Lower lobe of right lung (tissue), 2 donors: ENCODE measurements around the gene KIRREL1. TPM values are rescaled to one million over a fixed set of nuclear protein-coding genes. Genes with fewer than 3 reads are reported as not detected.

Experiments
- ATAC-seq, 2 donors: fragments of 200-7000 bp; cut with Tn5 transposase; one replicate each; pipeline ENCODE4 v1.9.1; 2020 to 2022; ENCODE audit warnings: mild to moderate bottlenecking in 2 of 2, moderate library complexity in 2 of 2
- DNase-seq: peaks from one replicate; pipeline ENCODE4 v3.0.0-alpha.2; 2020
- H3K27ac ChIP-seq: fragments of 200-600 bp; one replicate; pipeline ENCODE4 v1.8.0; 2022
- H3K27me3 ChIP-seq: fragments of 200-600 bp; one replicate; pipeline ENCODE4 v1.8.0; 2022; ENCODE audit warnings: low read depth
- H3K36me3 ChIP-seq: fragments of 200-600 bp; one replicate; pipeline ENCODE4 v1.8.0; 2022; ENCODE audit warnings: mild to moderate bottlenecking
- H3K4me1 ChIP-seq: fragments of 200-600 bp; one replicate; pipeline ENCODE4 v1.8.0; 2022
- H3K4me3 ChIP-seq: fragments of 200-600 bp; one replicate; pipeline ENCODE4 v1.8.0; 2022; ENCODE audit warnings: mild to moderate bottlenecking
- H3K9me3 ChIP-seq: fragments of 200-600 bp; one replicate; pipeline ENCODE4 v1.8.0; 2022
- intact Hi-C: fragments of 100-400 bp; cut with DNase I; formaldehyde crosslinking; loops from one replicate; pipeline ENCODE4 v1.11.0; 2022
- total RNA-seq: library from RNA; stranded (reverse); fragmentation: NEBNext Ultra II Directional; extraction: Animal tissue kit (Norgen Biotek cat#: 25700); gene quantifications from one replicate; pipeline ENCODE4 v1.2.1, GENCODE V29; 2021
- TF ChIP-seq, protein P1 (sequence below): fragments of 200-600 bp; IDR thresholded peaks from one replicate; pipeline ENCODE4 v1.8.0; 2022; ENCODE audit warnings: antibody characterized with exemption, mild to moderate bottlenecking
- donor health status: DM: no; HTN: yes; CAD: no; lungs with severe emphysema.

KIRREL1 gene
- total RNA-seq, 1 donor from 2014 or later: 26.9 TPM

DNA sequence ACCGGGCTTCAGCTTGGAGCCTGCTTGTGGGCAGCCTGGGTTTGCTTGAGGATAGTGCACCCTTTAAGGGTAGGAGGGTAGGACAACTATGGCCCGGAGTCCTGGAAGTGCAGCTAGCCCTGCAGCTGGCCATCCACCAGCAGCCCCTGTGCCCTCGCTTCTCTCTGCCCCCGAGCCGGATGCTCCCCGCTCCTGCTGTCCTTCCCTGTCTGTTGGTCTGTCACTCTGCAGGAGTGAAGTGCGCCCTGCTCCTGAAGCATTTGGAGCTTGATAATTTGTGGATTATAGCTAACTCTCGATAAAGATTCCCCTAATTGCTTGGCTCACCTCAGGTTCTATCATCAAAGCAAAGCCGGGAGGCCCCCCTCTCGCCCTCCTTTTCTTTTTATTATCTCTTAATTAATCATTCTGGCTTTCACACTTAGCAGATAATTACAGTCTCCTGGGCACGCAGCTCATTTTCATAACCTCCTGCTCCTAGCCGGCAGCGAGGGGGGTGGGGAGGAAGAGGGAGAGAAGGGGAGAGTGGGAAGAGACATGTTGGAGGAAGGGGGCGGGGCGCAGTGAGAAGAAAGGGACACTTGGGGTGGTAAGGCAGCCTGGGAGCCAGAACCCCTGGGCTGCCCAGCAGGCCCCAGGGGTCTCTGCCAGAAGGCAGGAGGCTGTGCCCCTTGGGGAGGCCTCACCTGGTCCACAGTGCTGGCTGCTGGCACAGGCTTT, 14.4 kb downstream of the KIRREL1 start:
- Histone ChIP-seq H3K9me3 (no peaks in the 10 kb centered on the region), H3K27ac (peak overlapping the region; percentile 67), H3K27me3 (no peaks in the 10 kb centered on the region), H3K4me1 (peaks cover 82% of the 10 kb centered on the region), H3K4me3 (no peak overlapping the region), H3K36me3 (no peaks in the 10 kb centered on the region)
- TF ChIP-seq, protein P1, sequence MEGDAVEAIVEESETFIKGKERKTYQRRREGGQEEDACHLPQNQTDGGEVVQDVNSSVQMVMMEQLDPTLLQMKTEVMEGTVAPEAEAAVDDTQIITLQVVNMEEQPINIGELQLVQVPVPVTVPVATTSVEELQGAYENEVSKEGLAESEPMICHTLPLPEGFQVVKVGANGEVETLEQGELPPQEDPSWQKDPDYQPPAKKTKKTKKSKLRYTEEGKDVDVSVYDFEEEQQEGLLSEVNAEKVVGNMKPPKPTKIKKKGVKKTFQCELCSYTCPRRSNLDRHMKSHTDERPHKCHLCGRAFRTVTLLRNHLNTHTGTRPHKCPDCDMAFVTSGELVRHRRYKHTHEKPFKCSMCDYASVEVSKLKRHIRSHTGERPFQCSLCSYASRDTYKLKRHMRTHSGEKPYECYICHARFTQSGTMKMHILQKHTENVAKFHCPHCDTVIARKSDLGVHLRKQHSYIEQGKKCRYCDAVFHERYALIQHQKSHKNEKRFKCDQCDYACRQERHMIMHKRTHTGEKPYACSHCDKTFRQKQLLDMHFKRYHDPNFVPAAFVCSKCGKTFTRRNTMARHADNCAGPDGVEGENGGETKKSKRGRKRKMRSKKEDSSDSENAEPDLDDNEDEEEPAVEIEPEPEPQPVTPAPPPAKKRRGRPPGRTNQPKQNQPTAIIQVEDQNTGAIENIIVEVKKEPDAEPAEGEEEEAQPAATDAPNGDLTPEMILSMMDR: no peak
- ATAC-seq (no peak), DNase-seq (no peak)
- intact Hi-C loops: no loop called here

DNA sequence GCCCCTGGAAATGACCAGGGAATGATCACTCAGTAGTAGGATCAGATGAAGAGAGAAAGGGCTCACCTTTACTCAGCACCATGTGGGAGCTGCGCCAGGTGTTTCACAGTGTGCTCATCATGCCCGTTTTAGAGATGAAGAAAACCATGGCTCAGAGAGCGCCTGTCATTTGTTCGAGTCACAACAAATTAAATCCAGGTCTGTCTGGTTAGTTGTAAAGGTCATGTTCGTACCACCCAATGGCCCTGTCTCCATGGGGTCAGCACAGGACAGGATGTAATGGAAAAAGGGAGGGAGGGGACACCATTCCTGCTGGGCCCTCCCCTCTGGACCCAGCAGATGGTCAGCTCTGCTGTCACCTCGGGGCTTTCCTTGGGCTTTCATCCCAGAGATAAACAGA, 15.2 kb downstream of the KIRREL1 start:
- DNase-seq (no peak), ATAC-seq (no peak)
- Histone ChIP-seq H3K27ac (peak overlapping the region; percentile 81), H3K27me3 (no peaks in the 10 kb centered on the region), H3K36me3 (no peaks in the 10 kb centered on the region), H3K9me3 (no peaks in the 10 kb centered on the region), H3K4me1 (peaks cover 76% of the 10 kb centered on the region), H3K4me3 (no peak overlapping the region)
- intact Hi-C loops: no loop called here
- TF ChIP-seq, protein P1: no peak

DNA sequence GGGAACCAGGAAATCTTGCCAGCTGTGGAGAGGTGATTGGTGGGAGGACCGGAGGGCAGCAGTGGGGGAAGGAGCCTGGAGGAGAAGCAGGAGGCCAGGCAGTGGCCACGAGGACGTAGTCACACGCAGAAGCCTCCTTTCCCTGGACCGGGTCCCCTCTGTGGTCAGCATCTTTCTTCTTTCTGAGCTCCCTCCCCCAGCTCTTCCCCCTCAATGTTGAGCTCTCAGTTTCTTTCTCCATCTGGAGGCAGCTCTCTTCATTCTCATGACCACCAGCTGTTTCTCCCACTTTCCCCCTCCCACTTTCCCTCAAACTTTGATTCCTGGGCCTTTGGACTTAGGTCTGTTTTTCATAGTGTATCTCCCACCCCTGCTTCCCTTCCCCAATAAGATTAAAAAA, 18.3 kb downstream of the KIRREL1 start:
- peak overlapping the region; percentile 81 for H3K27ac ChIP-seq
- no peak overlapping the region for H3K4me3 ChIP-seq

DNA sequence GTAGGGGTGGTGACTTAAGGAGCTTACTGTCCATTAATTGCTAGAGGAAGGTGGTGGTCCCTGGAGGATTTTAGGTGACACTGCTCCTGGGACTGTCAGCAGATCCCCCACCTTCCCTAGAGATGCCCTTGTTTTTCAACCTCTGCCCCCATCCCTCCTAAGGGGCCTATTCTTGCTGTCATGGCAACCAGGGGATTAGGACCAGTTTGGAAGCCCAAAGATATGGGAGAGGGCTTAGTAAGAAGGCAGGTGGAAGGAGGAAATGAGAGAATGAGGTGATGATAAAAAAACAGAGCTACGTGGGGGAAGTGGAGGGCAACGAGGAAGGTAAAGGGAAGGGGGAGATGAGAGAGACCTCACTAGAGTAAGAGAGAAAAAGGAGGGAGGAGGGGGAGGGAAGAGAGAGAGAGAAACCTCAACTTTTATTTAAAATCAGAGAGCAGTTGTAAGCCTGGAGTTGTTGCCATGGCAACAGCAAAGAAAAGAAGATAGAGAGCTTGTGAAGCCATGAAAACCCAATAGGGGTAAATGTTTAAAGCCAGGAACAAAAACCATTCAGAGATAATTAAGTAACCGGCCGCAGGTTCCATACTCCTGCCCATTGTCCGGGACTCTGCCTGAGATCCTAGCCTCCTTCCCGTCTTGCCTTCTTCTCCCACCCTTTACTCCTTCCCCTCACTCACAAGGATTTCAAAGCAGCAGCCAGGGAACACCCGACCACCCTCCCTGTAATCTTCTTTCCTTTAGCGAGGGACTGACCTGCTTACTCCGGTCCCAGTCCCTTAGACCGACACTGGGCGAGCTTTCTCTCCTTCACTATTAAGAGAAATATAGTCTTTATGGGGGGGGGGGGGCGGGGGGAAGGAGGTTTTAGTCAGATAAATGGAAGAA, 20.6 kb downstream of the KIRREL1 start:
- Histone ChIP-seq H3K4me1 (peaks cover 66% of the 10 kb centered on the region), H3K27me3 (no peaks in the 10 kb centered on the region)

More for the DNA sequence above, 18.3 kb downstream of the KIRREL1 start:
- ATAC-seq (no peak), DNase-seq (no peak)
- Histone ChIP-seq H3K9me3 (no peaks in the 10 kb centered on the region), H3K4me1 (peaks cover 68% of the 10 kb centered on the region), H3K36me3 (no peaks in the 10 kb centered on the region), H3K27me3 (no peaks in the 10 kb centered on the region)
- intact Hi-C loops: no loop called here
- TF ChIP-seq, protein P1: no peak

DNA sequence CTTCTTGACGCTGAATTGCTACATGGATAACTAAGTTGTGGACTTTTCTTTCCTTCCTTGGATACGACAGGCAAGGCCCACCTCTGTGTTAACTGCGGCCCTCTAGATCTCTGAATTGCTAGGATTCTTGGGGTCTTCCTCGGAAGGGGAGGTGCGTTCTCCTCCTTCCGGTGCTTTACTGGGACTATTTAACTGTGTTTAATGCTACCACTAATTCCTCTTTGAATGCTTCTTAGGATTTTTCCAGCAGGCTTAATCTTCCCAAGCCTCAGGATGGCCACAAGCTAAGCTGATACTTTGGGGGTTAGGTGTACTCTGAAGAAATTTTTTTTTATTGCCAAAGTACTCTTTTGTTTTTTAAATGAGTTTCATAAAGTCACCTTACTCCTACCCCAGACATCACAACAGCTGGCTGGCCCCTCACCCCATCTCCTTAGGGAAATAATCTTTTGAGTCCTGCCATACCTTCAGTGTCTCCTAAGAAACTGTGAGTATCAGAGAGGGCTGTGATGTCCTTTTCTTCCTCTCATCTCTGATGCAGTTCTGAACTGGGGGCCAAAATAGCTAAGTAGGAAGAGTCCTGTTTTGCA, 21.4 kb downstream of the KIRREL1 start:
- ATAC-seq (no peak), DNase-seq (no peak)
- Histone ChIP-seq H3K27ac (no peak overlapping the region), H3K36me3 (no peaks in the 10 kb centered on the region), H3K4me3 (no peak overlapping the region), H3K4me1 (peaks cover 66% of the 10 kb centered on the region), H3K27me3 (no peaks in the 10 kb centered on the region), H3K9me3 (no peaks in the 10 kb centered on the region)
- intact Hi-C loops: no loop called here
- TF ChIP-seq, protein P1: no peak

More for the DNA sequence above, 20.6 kb downstream of the KIRREL1 start:
- ATAC-seq: no peak
- TF ChIP-seq, protein P1: no peak
- peak overlapping the region; percentile 41 for H3K27ac ChIP-seq
- no peaks in the 10 kb centered on the region for H3K9me3 ChIP-seq
- H3K4me3 ChIP-seq: no peak overlapping the region
- no peak for DNase-seq
- no peaks in the 10 kb centered on the region for H3K36me3 ChIP-seq
- intact Hi-C loops: no loop called here
